PFSK-1 (cell line): ENCODE results near the gene IFT122.

ENCODE experiments used
- POLR2AphosphoS5 ChIP-seq: IDR thresholded peaks from 2 replicates; pipeline ENCODE4 v1.6.1; 2012; ENCODE audit warnings: low read depth, mild to moderate bottlenecking, control low read depth, low read length, moderate library complexity
- REST ChIP-seq, 2 experiments: IDR thresholded peaks; 2 replicates each; pipeline versions ENCODE4 v1.6.1 to v1.8.0; 2011 to 2012; ENCODE audit warnings: low read depth in 2 of 2, low read length in 2 of 2, control low read depth in 1 of 2, inconsistent platforms in 1 of 2, mild to moderate bottlenecking in 1 of 2, moderate library complexity in 1 of 2; ENCODE audit not compliant: insufficient read depth in 1 of 2
- TAF1 ChIP-seq: IDR thresholded peaks from 2 replicates; pipeline ENCODE4 v1.6.1; 2012; ENCODE audit warnings: low read length, control low read depth, borderline replicate concordance; ENCODE audit not compliant: insufficient read depth

- TF ChIP-seq POLR2AphosphoS5 (no peak), TAF1 (no peak), REST (IDR thresholded peaks at IDR 0.05; ENCODE audit: insufficient read depth in 1 of 2, low read depth in 2 of 2, low read length in 2 of 2) (no peak)
Observed at GRCh38 chr3:129440618-129441190, 680 bp downstream of the IFT122 start.
